GM20431 (cell line): ENCODE results near the gene RIPK1.
"Not testable (repeated sequence)": the region's sequence is repeated elsewhere in the genome, so short reads cannot be mapped to it uniquely, and the experiment has no call there.

Source experiments
- in situ Hi-C: fragments of 300-500 bp; cut with MseI, MboI; formaldehyde crosslinking; loops from one replicate; pipeline ENCODE4 v1.15.0; 2020; ENCODE audit warnings: low sequenced_read_pairs; ENCODE audit not compliant: unreplicated experiment

The RIPK1 gene

GRCh38 chr6:3156184-3157130 is 88.2 kb downstream of the RIPK1 start:
- in situ Hi-C loops = not testable (repeated sequence)

- in situ Hi-C loops = no loop called here
Measured at GRCh38 chr6:3157131-3157933, 89.0 kb downstream of the RIPK1 start, which contains the start of gene TUBB2A. TUBB2A (minus strand) TSS chr6:3157544; CDS start chr6:3157463, 81 bp downstream.

GRCh38 chr6:3159805-3160781 is 91.8 kb downstream of the RIPK1 start:
- in situ Hi-C loops = no loop called here

GRCh38 chr6:3162067-3162497 is 93.8 kb downstream of the RIPK1 start:
- in situ Hi-C loops = no loop called here

- in situ Hi-C loops = no loop called here
Measured at GRCh38 chr6:3162565-3163247, 94.4 kb downstream of the RIPK1 start.

- in situ Hi-C loops = no loop called here
Measured at GRCh38 chr6:3163248-3163594, 94.9 kb downstream of the RIPK1 start.

- in situ Hi-C loops = no loop called here
Measured at GRCh38 chr6:3164388-3164787, 96.1 kb downstream of the RIPK1 start.
